GM12865 (cell line): ENCODE results near the gene PLSCR3.

Experiments used
- DNase-seq: peaks from one replicate; pipeline ENCODE4 v3.0.0; 2010; ENCODE audit warnings: low read depth
- H3K4me3 ChIP-seq: 2 replicates; pipeline ENCODE4 v1.5.1; 2011; ENCODE audit warnings: mild to moderate bottlenecking, low read depth, low read length, control low read depth
- TF ChIP-seq, protein P1 (sequence below): IDR thresholded peaks from 2 replicates; pipeline ENCODE4 v1.5.1; 2011; ENCODE audit warnings: low read length, control low read depth, low read depth, inconsistent platforms; ENCODE audit not compliant: insufficient read depth; ENCODE audit errors: missing control alignments

The PLSCR3 gene

DNA sequence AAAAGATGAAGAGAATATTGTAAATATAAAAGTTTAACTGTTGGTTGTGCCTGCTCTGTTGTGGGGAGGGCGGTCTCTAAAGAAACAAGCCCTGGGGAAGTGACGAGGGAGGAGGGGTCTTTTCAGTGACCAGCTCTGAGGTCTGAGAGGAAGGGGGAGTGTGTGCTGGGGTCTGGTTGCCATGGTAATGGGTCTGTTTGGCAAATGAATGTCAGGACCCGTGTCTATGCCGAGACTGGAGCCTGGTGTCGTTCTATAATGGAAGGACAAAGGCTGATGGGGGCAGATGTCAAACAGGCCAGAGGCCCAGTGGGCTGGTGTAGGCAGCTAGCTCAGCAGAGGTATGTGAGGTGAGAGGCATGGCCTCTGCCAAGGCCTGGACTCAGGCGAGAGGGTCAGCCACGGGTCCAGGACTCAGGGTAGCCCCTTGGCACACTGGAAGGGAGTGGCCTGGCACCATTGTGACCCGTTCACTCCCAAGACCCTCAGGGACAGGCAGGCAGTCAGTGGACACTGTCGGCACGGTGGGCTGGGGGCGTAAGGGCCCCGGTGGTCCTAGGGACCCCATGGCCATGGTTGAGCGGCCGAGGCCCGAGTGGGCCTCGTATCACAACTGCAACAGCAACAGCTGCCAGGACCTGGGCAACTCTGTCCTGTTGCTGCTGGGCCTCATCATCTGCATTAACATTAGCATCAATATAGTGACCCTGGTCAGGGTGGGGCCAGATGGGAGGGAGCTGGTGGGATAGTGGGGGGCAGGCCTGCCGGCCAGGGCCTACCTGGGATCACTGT lies 25.7 kb upstream of the PLSCR3 start, which contains the start of gene SPEM1:
TSS of gene SPEM1 (plus strand) at position 506 of the 792 bp plus-strand sequence. CDS start at position 567, 61 bp downstream.
- no peak within 1 kb of the TSS for H3K4me3 ChIP-seq
- TF ChIP-seq, protein P1, sequence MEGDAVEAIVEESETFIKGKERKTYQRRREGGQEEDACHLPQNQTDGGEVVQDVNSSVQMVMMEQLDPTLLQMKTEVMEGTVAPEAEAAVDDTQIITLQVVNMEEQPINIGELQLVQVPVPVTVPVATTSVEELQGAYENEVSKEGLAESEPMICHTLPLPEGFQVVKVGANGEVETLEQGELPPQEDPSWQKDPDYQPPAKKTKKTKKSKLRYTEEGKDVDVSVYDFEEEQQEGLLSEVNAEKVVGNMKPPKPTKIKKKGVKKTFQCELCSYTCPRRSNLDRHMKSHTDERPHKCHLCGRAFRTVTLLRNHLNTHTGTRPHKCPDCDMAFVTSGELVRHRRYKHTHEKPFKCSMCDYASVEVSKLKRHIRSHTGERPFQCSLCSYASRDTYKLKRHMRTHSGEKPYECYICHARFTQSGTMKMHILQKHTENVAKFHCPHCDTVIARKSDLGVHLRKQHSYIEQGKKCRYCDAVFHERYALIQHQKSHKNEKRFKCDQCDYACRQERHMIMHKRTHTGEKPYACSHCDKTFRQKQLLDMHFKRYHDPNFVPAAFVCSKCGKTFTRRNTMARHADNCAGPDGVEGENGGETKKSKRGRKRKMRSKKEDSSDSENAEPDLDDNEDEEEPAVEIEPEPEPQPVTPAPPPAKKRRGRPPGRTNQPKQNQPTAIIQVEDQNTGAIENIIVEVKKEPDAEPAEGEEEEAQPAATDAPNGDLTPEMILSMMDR = no peak
- no peak for DNase-seq

DNA sequence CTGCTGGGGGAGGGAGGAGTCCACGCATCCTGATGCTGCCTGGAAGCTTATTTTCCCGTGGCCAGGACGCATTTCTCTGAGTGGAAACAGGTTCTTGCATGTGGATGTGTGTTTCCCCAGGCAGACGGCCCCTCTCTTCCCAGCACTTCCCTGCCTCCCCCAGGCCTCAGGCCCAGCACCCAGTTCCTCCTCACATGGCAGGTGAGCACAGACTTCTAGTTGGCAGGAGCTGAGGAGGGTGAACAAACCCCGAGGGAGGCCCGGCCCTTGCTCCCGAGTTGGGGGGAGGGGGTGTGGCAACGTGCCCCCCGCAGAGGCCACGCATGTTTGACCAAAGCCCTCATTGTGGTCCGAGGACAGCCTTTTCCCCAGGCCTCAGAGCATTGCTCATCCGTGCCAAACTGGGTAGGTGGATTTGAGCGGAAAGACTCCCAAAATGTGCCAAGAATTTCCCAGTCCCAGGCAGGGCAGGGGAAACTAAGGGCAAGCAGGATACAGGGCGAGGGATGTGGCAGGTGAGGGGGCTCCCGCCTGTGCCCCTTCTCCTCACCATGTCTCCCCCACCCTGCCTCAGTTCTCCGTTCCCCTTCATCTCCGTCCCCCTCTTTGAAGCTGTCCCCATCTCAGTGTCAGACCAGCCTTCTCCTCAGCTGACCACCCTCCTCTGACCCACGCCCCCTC lies 24.3 kb upstream of the PLSCR3 start:
- TF ChIP-seq, protein P1 = no peak
- no peak for DNase-seq
- no peak overlapping the region for H3K4me3 ChIP-seq

DNA sequence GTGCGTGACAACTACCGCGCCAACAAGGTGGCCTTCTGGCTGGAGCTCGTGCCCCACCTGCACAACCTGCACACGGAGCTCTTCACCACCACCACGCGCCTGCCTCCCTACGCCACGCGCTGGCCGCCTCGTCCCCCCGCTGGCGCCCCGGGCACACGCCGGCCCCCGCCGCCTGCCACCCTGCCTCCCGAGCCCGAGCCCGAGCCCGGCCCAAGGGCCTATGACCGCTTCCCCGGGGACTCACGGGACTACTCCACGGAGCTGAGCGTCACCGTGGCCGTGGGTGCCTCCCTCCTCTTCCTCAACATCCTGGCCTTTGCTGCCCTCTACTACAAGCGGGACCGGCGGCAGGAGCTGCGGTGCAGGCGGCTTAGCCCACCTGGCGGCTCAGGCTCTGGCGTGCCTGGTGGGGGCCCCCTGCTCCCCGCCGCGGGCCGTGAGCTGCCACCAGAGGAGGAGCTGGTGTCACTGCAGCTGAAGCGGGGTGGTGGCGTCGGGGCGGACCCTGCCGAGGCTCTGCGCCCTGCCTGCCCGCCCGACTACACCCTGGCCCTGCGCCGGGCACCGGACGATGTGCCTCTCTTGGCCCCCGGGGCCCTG lies 22.8 kb upstream of the PLSCR3 start:
- no peak for DNase-seq
- TF ChIP-seq, protein P1 = no peak
- H3K4me3 ChIP-seq = no peak overlapping the region

DNA sequence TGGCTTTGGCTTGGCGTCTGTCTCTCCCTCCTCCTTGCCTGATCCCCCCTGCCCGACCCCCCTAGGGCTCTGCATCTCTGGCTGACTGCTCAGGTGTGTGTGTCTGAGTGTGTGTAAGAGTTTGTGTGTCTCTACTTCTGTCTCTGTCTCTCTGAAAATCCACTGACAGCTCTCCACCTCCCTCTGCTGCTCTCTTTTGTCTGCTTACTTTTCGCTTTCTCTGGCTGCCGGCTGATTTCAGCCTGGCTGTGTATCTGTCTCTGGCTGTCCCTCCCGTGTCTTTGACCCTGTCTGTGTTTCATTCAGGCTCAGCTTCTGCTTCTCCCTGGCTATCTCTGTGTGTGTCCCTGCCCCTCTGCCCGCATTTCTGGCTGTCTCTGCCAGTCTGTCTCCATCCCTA lies 22.0 kb upstream of the PLSCR3 start:
- TF ChIP-seq, protein P1 = no peak
- no peak for DNase-seq
- no peak overlapping the region for H3K4me3 ChIP-seq

DNA sequence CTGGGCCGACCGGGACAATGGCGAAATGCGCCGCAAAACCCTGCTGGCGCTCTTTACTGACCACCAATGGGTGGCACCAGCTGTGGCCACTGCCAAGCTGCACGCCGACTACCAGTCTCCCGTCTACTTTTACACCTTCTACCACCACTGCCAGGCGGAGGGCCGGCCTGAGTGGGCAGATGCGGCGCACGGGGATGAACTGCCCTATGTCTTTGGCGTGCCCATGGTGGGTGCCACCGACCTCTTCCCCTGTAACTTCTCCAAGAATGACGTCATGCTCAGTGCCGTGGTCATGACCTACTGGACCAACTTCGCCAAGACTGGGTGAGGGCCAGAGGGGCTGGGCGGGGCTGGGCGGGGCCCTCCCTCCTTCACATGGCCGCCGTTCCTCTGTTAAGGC lies 21.5 kb upstream of the PLSCR3 start:
- TF ChIP-seq, protein P1 = no peak
- DNase-seq = no peak
- no peak overlapping the region for H3K4me3 ChIP-seq

DNA sequence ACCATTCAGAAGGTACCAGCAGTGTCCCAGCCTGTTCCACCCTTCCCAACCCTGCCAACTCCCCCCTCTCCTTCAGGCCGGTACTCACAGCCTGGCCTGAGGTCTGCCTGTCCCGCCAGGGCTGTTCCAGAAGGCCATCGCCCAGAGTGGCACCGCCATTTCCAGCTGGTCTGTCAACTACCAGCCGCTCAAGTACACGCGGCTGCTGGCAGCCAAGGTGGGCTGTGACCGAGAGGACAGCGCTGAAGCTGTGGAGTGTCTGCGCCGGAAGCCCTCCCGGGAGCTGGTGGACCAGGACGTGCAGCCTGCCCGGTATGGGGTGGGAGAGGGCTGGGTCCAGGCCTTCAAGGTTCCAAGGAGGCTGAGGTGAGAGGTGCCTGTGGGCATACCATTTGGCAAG lies 20.5 kb upstream of the PLSCR3 start:
- H3K4me3 ChIP-seq = no peak overlapping the region
- no peak for DNase-seq
- TF ChIP-seq, protein P1 = no peak
